GM19438 (cell line): ENCODE measurements around the gene COL7A1.
"Not testable (repeated sequence)": the region's sequence is repeated elsewhere in the genome, so short reads cannot be mapped to it uniquely, and the experiment has no call there.

ENCODE experiments used
- ATAC-seq: cut with Tn5 transposase; IDR thresholded peaks from one replicate; pipeline ENCODE4 v1.9.1; 2021; ENCODE audit warnings: low read depth; ENCODE audit not compliant: unreplicated experiment

The COL7A1 gene

GRCh38 chr3:48548126-48548525, 47.0 kb downstream of the COL7A1 start:
- no peak for ATAC-seq

- ATAC-seq, result no peak
Measured at GRCh38 chr3:48546203-48546829, 48.8 kb downstream of the COL7A1 start.

- no peak for ATAC-seq
Measured at GRCh38 chr3:48544141-48544540, 51.0 kb downstream of the COL7A1 start.

- ATAC-seq, result no peak
Measured at GRCh38 chr3:48543271-48543866, 51.8 kb downstream of the COL7A1 start.

- no peak for ATAC-seq
Measured at GRCh38 chr3:48538451-48538850, 56.7 kb downstream of the COL7A1 start.

- ATAC-seq, result no peak
Measured at GRCh38 chr3:48536785-48537184, 58.3 kb downstream of the COL7A1 start.

GRCh38 chr3:48536116-48536515, 59.0 kb downstream of the COL7A1 start:
- no peak for ATAC-seq

GRCh38 chr3:48535578-48535977, 59.6 kb downstream of the COL7A1 start:
- ATAC-seq, result no peak

- ATAC-seq, result no peak
Measured at GRCh38 chr3:48532977-48533337, 62.2 kb downstream of the COL7A1 start.

- no peak for ATAC-seq
Measured at GRCh38 chr3:48532271-48532976, 62.7 kb downstream of the COL7A1 start.

- not testable (repeated sequence) for ATAC-seq
Measured at GRCh38 chr3:48530701-48531100, 64.4 kb downstream of the COL7A1 start.

GRCh38 chr3:48528754-48529153, 66.4 kb downstream of the COL7A1 start:
- no peak for ATAC-seq

GRCh38 chr3:48528048-48528447, 67.1 kb downstream of the COL7A1 start:
- no peak for ATAC-seq

GRCh38 chr3:48524970-48525369, 70.2 kb downstream of the COL7A1 start:
- ATAC-seq, result no peak

GRCh38 chr3:48521635-48522034, 73.5 kb downstream of the COL7A1 start:
- ATAC-seq, result no peak

- no peak for ATAC-seq
Measured at GRCh38 chr3:48519277-48519643, 75.9 kb downstream of the COL7A1 start.

- no peak for ATAC-seq
Measured at GRCh38 chr3:48518638-48519276, 76.4 kb downstream of the COL7A1 start.

GRCh38 chr3:48518069-48518468, 77.1 kb downstream of the COL7A1 start:
- ATAC-seq, result no peak

GRCh38 chr3:48516571-48516970, 78.6 kb downstream of the COL7A1 start:
- no peak for ATAC-seq

GRCh38 chr3:48514431-48515227, 80.5 kb downstream of the COL7A1 start:
- ATAC-seq, result no peak
